GM12878 (cell line): ENCODE results near the gene FAM53B. TPM values are rescaled to one million over a fixed set of nuclear protein-coding genes. Genes with fewer than 3 reads are reported as not detected.

Source experiments
- ATAC-seq: fragments of 200-7000 bp; cut with Tn5 transposase; 3 replicates; pipeline ENCODE4 v1.9.1; 2020; ENCODE audit warnings: mild to moderate bottlenecking, moderate library complexity
- BruUV-seq: library from RNA; stranded (reverse); fragments of 400-500 nt; replicated peaks from 2 replicates; lab custom pipeline; 2021; lab: Mats Ljungman, UMichigan
- CTCF ChIA-PET: fragments of 300-600 bp; sonication (Branson Sonifier 250); formaldehyde crosslinking; extraction: SDS; loops from one replicate; lab custom pipeline; 2021; ENCODE audit warnings: inconsistent platforms; lab: Yijun Ruan, JAX
- POLR2A ChIA-PET: fragments of 350-600 bp; formaldehyde crosslinking; extraction: SDS; loops from one replicate; lab custom pipeline; 2021; ENCODE audit warnings: inconsistent platforms; lab: Charles Lee
- RAD21 ChIA-PET: fragments of 300-600 bp; sonication (Branson Sonifier 250); formaldehyde crosslinking; loops from one replicate; lab custom pipeline; 2023; ENCODE audit warnings: antibody characterized with exemption; ENCODE audit not compliant: unreplicated experiment; lab: Charles Lee
- SMC1A ChIA-PET: fragments of 300-600 bp; sonication (Branson Sonifier 250); formaldehyde crosslinking; loops from one replicate; lab custom pipeline; 2023; ENCODE audit not compliant: unreplicated experiment, uncharacterized antibody; lab: Charles Lee
- DNase-seq: peaks from one replicate; pipeline ENCODE4 v3.0.0-alpha.2; 2011; ENCODE audit warnings: low read depth, low spot score
- FAIRE-seq: peaks from 3 replicates; lab custom pipeline; 2011; peaks lifted over from hg19 to GRCh38; lab: Jason Lieb, UNC
- H2AFZ ChIP-seq: 2 replicates; pipeline ENCODE4 v1.6.0; 2011; ENCODE audit warnings: low read depth, low read length, control low read depth; ENCODE audit not compliant: control insufficient read depth
- H3K27ac ChIP-seq: 2 replicates; pipeline ENCODE4 v1.5.1; 2011; ENCODE audit warnings: control low read depth; ENCODE audit not compliant: control insufficient read depth, insufficient read depth
- H3K27me3 ChIP-seq, 2 experiments: replicated peaks in 1 of 2; 2 replicates each; pipeline versions ENCODE4 v1.6.0 to v1.6.1; 2011; ENCODE audit warnings: low read length in 1 of 2; ENCODE audit not compliant: control insufficient read depth in 2 of 2, insufficient read depth in 2 of 2
- H3K36me3 ChIP-seq, 2 experiments: 2 replicates each; pipeline ENCODE4 v1.5.1; 2011; ENCODE audit warnings: low read length in 1 of 2; ENCODE audit not compliant: control insufficient read depth in 2 of 2, insufficient read depth in 2 of 2
- H3K4me1 ChIP-seq: 2 replicates; pipeline ENCODE4 v1.6.1; 2011; ENCODE audit warnings: mild to moderate bottlenecking, low read length, moderate library complexity, mixed read lengths; ENCODE audit not compliant: control insufficient read depth, insufficient read depth
- H3K4me2 ChIP-seq: 2 replicates; pipeline ENCODE4 v1.6.0; 2011; ENCODE audit warnings: control low read depth; ENCODE audit not compliant: control insufficient read depth, insufficient read depth
- H3K4me3 ChIP-seq: fragments of 200-600 bp; sonication (generic); 2 replicates; pipeline ENCODE4 v1.5.1; 2016
- H3K79me2 ChIP-seq: 2 replicates; pipeline ENCODE4 v1.6.0; 2011; ENCODE audit warnings: low read length; ENCODE audit not compliant: control insufficient read depth, insufficient read depth
- H3K9ac ChIP-seq: 2 replicates; pipeline ENCODE4 v1.8.0; 2011; ENCODE audit warnings: low read length, control low read depth, mixed read lengths; ENCODE audit not compliant: control insufficient read depth, insufficient read depth
- H3K9me3 ChIP-seq: replicated peaks from 3 replicates; pipeline ENCODE4 v1.5.1; 2011; ENCODE audit warnings: mild to moderate bottlenecking, low read length; ENCODE audit not compliant: control insufficient read depth, insufficient read depth
- H4K20me1 ChIP-seq: 2 replicates; pipeline ENCODE4 v1.6.0; 2011; ENCODE audit not compliant: control insufficient read depth, insufficient read depth
- HDAC6 ChIP-seq: fragments of 200-600 bp; sonication (generic); IDR thresholded peaks from one replicate; pipeline ENCODE4 v1.8.0; 2017; ENCODE audit warnings: antibody characterized with exemption; ENCODE audit not compliant: unreplicated experiment
- SMC3 ChIP-seq: IDR thresholded peaks from 2 replicates; pipeline ENCODE4 v1.6.1; 2011; ENCODE audit warnings: low read length, improper control_type of control experiment, borderline replicate concordance
- ZZZ3 ChIP-seq: IDR thresholded peaks from 2 replicates; pipeline ENCODE4 v1.6.1; 2011; ENCODE audit warnings: low read depth; ENCODE audit not compliant: control insufficient read depth, insufficient read length
- WGBS: methylation state at CpG from one replicate; pipeline ENCODE4 v1.1.6; 2016; ENCODE audit warnings: low lambda C conversion rate; ENCODE audit not compliant: insufficient replicate concordance, insufficient coverage; ENCODE audit errors: missing lambda C conversion rate; 5-methylcytosine and 5-hydroxymethylcytosine counted together
- in situ Hi-C: fragments of 300-500 bp; cut with MboI; formaldehyde crosslinking; loops from 9 replicates; pipeline ENCODE4 v1.14.3; 2018; ENCODE audit warnings: mixed read lengths
- intact Hi-C: fragments of 100-400 bp; cut with micrococcal nuclease; formaldehyde crosslinking; loops from one replicate; pipeline ENCODE4 v1.14.2; 2022; ENCODE audit not compliant: unreplicated experiment
- polyA plus RNA-seq, 11 experiments: library from polyadenylated mRNA; depleted of rRNA in 4 of 11; unstranded in 6 of 11; stranded (reverse) in 5 of 11; fragments of >200 nt; fragmentation: Nextera tagmentation in 4 of 11; fragmentation: Illumina TruSeq in 1 of 11; extraction: Ambion mirVana in 4 of 11; extraction: Trizol in 1 of 11; gene quantifications; 1 replicate in 1 of 11; 2 replicates in 10 of 11; pipeline versions ENCODE4 v1.2.1 to v1.2.3, GENCODE V29; 2011 to 2016; ENCODE audit warnings: inconsistent platforms in 2 of 11, missing spikeins in 2 of 11, low read depth in 1 of 11
- total RNA-seq, 4 experiments: library from RNA; depleted of rRNA in 3 of 4; stranded (reverse); fragments of >200 nt in 3 of 4; fragmentation: Illumina TruSeq in 1 of 4; extraction: Trizol in 1 of 4; gene quantifications; 2 replicates each; pipeline versions ENCODE4 v1.2.1 to v1.2.3, GENCODE V29; 2013 to 2021
- TF ChIP-seq, protein P1 (sequence below): fragments of 450-650 bp; IDR thresholded peaks from 2 replicates; pipeline ENCODE4 v1.6.1; 2016; ENCODE audit warnings: mild to moderate bottlenecking

The FAM53B gene
- total and polyA plus RNA-seq, 10 of the 15 experiments (the other 5 are each of a cell fraction or from before 2014, with no cell fraction given), result 0.05 to 26.3 (median 8.1) TPM

DNA sequence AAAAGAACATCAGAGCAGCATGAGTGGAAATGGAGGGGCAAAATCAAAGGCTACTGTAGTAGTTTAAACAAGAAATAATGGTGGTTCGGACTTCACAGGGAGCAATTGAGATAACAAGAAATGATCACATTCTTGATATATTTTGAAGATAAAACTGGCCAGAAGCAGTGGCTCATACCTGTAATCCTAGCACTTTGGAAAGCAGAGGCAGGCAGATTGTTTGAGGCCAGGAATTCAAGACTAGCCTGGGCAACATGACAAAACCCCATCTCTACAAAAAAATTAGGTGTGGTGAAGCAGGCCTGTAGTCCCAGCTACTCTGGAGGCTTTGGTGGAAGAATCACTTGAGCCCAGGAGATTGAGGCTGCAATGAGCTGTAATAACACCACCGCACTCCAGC, 24.6 kb upstream of the FAM53B start (continued):
- TF ChIP-seq SMC3, result no peak

DNA sequence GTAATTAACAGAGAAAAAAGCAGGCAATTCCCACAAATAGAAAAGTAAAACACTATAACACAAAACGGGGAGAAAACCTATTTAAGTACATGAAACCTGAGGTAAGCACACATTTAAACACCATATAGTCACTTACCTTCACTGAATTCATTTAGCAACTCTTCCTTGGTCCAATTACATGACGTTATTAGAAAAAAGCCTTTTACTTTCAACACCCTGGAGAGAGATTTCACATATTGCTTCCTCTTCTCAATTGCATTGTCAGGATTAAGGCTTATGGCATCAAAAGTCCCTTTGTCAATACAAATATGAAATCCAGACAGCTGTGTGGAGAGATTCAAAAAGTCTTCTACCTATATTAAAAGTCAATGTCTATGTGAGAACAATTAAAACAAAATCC, 21.1 kb upstream of the FAM53B start:
- BruUV-seq, result no TSS peak

More for the DNA sequence above, 21.1 kb upstream of the FAM53B start:
- Histone ChIP-seq H3K4me1 (no peaks in the 10 kb centered on the region), H3K9ac (no peak overlapping the region), H3K36me3 (peaks cover 0 to 1% of the 10 kb centered on the region in 2 experiments; a peak in 1 of 4 replicates), H3K4me3 (no peak overlapping the region), H3K4me2 (no peak overlapping the region), H2AFZ (no peak overlapping the region), H3K27ac (no peak overlapping the region), H3K79me2 (no peaks in the 10 kb centered on the region), H3K27me3 (no peaks in the 10 kb centered on the region), H3K9me3 (no peaks in the 10 kb centered on the region), H4K20me1 (no peaks in the 10 kb centered on the region)
- CTCF ChIA-PET, result interaction anchor here (0.6 to 1.1 kb wide), 3 partner anchors 10 to 145 kb away, joined by 3 read pairs; no protein-coding TSS in a partner anchor
- intact Hi-C loops (no loop called here), in situ Hi-C loops (no loop called here)
- ATAC-seq (no peak), DNase-seq (no peak), FAIRE-seq (no peak)
- TF ChIP-seq, protein P1, sequence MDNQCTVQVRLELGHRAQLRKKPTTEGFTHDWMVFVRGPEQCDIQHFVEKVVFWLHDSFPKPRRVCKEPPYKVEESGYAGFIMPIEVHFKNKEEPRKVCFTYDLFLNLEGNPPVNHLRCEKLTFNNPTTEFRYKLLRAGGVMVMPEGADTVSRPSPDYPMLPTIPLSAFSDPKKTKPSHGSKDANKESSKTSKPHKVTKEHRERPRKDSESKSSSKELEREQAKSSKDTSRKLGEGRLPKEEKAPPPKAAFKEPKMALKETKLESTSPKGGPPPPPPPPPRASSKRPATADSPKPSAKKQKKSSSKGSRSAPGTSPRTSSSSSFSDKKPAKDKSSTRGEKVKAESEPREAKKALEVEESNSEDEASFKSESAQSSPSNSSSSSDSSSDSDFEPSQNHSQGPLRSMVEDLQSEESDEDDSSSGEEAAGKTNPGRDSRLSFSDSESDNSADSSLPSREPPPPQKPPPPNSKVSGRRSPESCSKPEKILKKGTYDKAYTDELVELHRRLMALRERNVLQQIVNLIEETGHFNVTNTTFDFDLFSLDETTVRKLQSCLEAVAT, result no peak
- TF ChIP-seq HDAC6 (no peak), ZZZ3 (no peak)
- 65% methylated on average over 2 of the region's 2 CpGs for WGBS
- SMC1A ChIA-PET, result interaction anchor here (1.1 to 1.6 kb wide), 5 partner anchors 9 to 65 kb away, joined by 3 to 7 read pairs (median 5); no protein-coding TSS in a partner anchor
- RAD21 ChIA-PET, result no interaction called here
- POLR2A ChIA-PET, result interaction anchor here (1.1 kb wide), 1 partner anchor 9 kb away, joined by 5 read pairs; no protein-coding TSS in a partner anchor
